GM23338 (cell line): ENCODE data around the gene CACNA1C.

Experiments
- EZH2 ChIP-seq: fragments of 200-600 bp; sonication (generic); IDR thresholded peaks from one replicate; pipeline ENCODE4 v1.8.0; 2017; ENCODE audit warnings: antibody characterized with exemption, mild to moderate bottlenecking, low read depth; ENCODE audit not compliant: unreplicated experiment
- POLR2AphosphoS5 ChIP-seq: IDR thresholded peaks from 2 replicates; pipeline ENCODE4 v1.6.1; 2016; ENCODE audit warnings: antibody characterized with exemption, low read depth
- TF ChIP-seq, protein P1 (sequence below), 2 experiments: fragments of 200-600 bp in 1 of 2; sonication (generic) in 1 of 2; conservative IDR thresholded peaks; 2 replicates each; pipeline versions ENCODE4 v1.5.1 to v1.6.1; 2016 to 2017; ENCODE audit warnings: antibody characterized with exemption in 2 of 2, low read depth in 2 of 2, mild to moderate bottlenecking in 2 of 2, moderate library complexity in 1 of 2

DNA sequence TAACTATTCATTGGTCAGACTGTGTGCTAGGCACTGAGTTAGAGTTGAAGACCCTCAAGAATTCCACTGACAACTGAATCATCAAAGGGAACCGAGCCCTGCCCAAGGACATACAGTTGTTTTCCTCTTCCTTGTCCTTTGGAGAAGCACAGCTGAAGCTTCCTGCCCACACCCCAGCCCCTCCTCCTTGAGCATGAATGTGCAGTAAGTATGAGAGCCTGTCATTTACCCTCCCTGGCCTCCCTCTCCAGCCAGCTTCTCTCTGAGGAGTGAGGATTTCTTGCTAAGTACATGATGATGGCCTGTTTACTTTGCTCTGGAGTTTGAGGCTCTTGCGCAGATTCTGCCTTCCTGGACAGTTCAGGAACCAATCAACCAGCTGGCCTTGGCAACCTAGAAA lies 235.2 kb downstream of the CACNA1C start:
- TF ChIP-seq, protein P1, sequence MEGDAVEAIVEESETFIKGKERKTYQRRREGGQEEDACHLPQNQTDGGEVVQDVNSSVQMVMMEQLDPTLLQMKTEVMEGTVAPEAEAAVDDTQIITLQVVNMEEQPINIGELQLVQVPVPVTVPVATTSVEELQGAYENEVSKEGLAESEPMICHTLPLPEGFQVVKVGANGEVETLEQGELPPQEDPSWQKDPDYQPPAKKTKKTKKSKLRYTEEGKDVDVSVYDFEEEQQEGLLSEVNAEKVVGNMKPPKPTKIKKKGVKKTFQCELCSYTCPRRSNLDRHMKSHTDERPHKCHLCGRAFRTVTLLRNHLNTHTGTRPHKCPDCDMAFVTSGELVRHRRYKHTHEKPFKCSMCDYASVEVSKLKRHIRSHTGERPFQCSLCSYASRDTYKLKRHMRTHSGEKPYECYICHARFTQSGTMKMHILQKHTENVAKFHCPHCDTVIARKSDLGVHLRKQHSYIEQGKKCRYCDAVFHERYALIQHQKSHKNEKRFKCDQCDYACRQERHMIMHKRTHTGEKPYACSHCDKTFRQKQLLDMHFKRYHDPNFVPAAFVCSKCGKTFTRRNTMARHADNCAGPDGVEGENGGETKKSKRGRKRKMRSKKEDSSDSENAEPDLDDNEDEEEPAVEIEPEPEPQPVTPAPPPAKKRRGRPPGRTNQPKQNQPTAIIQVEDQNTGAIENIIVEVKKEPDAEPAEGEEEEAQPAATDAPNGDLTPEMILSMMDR (conservative IDR thresholded peaks at IDR 0.05; ENCODE audit: low read depth in 2 of 2), result no peak
- TF ChIP-seq EZH2 (no peak), POLR2AphosphoS5 (no peak)
